Cerebellar cortex (tissue), 1 donor: ENCODE data around the gene PKLR.
"Not testable (repeated sequence)": the region's sequence is repeated elsewhere in the genome, so short reads cannot be mapped to it uniquely, and the experiment has no call there.

Experiments used
- DNase-seq: peaks from one replicate; pipeline ENCODE4 v3.0.0-alpha.2; 2015; ENCODE audit warnings: low spot score

The PKLR gene

GRCh38 chr1:155301342-155301841, at the start of gene PKLR:
Gene PKLR (minus strand): TSS chr1:155301438. CDS start chr1:155301395, 43 bp downstream.
- no peak for DNase-seq

- DNase-seq, result no peak
Measured at GRCh38 chr1:155342842-155343241, 41.6 kb upstream of the PKLR start.

GRCh38 chr1:155339515-155340097, 38.4 kb upstream of the PKLR start:
- DNase-seq, result no peak

GRCh38 chr1:155334962-155335361, 33.7 kb upstream of the PKLR start:
- no peak for DNase-seq

- no peak for DNase-seq
Measured at GRCh38 chr1:155329980-155330598, 28.9 kb upstream of the PKLR start.

- not testable (repeated sequence) for DNase-seq
Measured at GRCh38 chr1:155328856-155329255, 27.6 kb upstream of the PKLR start.

GRCh38 chr1:155327981-155328380, 26.7 kb upstream of the PKLR start:
- DNase-seq, result no peak

- DNase-seq, result no peak
Measured at GRCh38 chr1:155326631-155327037, 25.4 kb upstream of the PKLR start.

GRCh38 chr1:155326020-155326526, 24.8 kb upstream of the PKLR start:
- DNase-seq, result no peak

- peak; percentile 24 for DNase-seq
Measured at GRCh38 chr1:155325603-155325893, 24.3 kb upstream of the PKLR start.

- peak; percentile 57 for DNase-seq
Measured at GRCh38 chr1:155324717-155325602, 23.7 kb upstream of the PKLR start.

- peak; percentile 94 for DNase-seq
Measured at GRCh38 chr1:155324037-155324716, 22.9 kb upstream of the PKLR start.

- DNase-seq, result peak; percentile 75
Measured at GRCh38 chr1:155323729-155324036, 22.4 kb upstream of the PKLR start.

GRCh38 chr1:155322953-155323728, 21.9 kb upstream of the PKLR start:
- DNase-seq, result peak; percentile 91

GRCh38 chr1:155322571-155322952, 21.3 kb upstream of the PKLR start:
- DNase-seq, result peak; percentile 50

GRCh38 chr1:155321639-155322503, 20.6 kb upstream of the PKLR start:
- DNase-seq, result peak; percentile 57

- DNase-seq, result peak; percentile 92
Measured at GRCh38 chr1:155320661-155321617, 19.7 kb upstream of the PKLR start, which contains the start of gene RUSC1. Gene RUSC1 (plus strand): TSS chr1:155320894. CDS start chr1:155321774, 880 bp downstream.

GRCh38 chr1:155320252-155320651, 19.0 kb upstream of the PKLR start:
- no peak for DNase-seq

GRCh38 chr1:155319536-155319935, 18.3 kb upstream of the PKLR start:
- DNase-seq, result no peak
